Lower leg skin (tissue), 3 donors: Measurements from ENCODE around the gene LPIN1.

Source experiments
- CTCF ChIP-seq, 3 donors: fragments of 450-650 bp; IDR thresholded peaks; one replicate each; pipeline ENCODE4 v1.5.1; 2016; ENCODE audit warnings: antibody characterized with exemption in 3 of 3, mild to moderate bottlenecking in 3 of 3, moderate library complexity in 2 of 3
- POLR2A ChIP-seq, 2 donors: fragments of 450-650 bp; IDR thresholded peaks; one replicate each; pipeline ENCODE4 v1.6.1; 2016 to 2017; ENCODE audit warnings: antibody characterized with exemption in 2 of 2, mild to moderate bottlenecking in 1 of 2, moderate library complexity in 1 of 2

GRCh38 chr2:11824901-11825828, 78.7 kb downstream of the LPIN1 start:
- TF ChIP-seq CTCF (IDR thresholded peaks at IDR 0.05) (no peak), POLR2A (IDR thresholded peaks at IDR 0.05) (no peak)
